ENCODE data around the gene FAM199X. TPM values are rescaled to one million over a fixed set of nuclear protein-coding genes. Genes with fewer than 3 reads are reported as not detected.
"Not testable (repeated sequence)": the region's sequence is repeated elsewhere in the genome, so short reads cannot be mapped to it uniquely, and the experiment has no call there.

The FAM199X gene
- total RNA-seq, 2 experiments from 2014 or later, result 13.4 to 14.0 TPM

DNA sequence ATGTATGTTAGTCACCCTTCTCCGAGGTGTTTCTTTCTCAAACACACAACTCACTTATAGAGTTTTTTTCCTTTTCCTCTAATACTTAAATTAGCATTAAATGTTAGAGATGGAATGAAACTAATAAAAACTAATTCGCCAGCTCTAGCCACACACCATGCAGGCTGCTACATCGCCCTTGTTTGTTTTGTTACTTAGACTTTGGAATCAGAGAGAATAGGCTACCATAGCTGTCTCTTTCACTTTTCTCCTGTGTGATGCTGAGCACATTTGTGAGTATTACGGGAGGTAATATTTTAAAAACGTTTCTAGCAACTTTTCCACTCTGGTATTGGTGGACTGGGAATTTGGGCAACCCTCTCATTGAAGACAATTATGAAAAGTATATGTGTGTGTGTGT, 44.9 kb downstream of the FAM199X start:
- peaks cover 6% of the 10 kb centered on the region for H3K27me3 Mint-ChIP-seq
- H3K4me1 Mint-ChIP-seq, result no peaks in the 10 kb centered on the region
- no peaks in the 10 kb centered on the region for H3K36me3 Mint-ChIP-seq
- H3K4me3 Mint-ChIP-seq, result no peak overlapping the region
- POLR2A ChIA-PET, result no interaction called here
- no peak overlapping the region for H3K27ac Mint-ChIP-seq
- DNase-seq (no peak), ATAC-seq (ENCODE audit: low read depth) (no peak)
- no peaks in the 10 kb centered on the region for H3K9me3 Mint-ChIP-seq

DNA sequence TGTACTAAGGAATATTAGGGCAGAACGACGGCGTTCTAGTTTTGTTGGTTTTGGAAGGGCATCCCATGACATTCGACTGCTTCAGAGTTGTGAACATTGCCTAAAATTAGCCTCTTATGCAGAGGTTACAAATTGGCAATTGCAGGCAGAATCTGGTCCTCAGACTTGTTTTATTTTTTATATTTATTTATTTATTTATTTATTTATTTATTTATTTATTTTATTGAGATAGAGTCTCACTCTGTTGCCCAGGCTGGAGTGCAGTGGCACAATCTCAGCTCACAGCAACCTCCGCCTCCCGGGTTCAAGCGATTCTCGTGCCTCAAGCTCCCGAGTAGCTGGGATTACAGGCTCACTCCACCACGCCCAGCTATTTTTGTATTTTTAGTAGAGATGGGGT, 63.8 kb downstream of the FAM199X start:
- H3K4me3 Mint-ChIP-seq; H3K36me3 Mint-ChIP-seq; H3K27me3 Mint-ChIP-seq; POLR2A ChIA-PET; H3K9me3 Mint-ChIP-seq; ATAC-seq (ENCODE audit: low read depth); H3K4me1 Mint-ChIP-seq; H3K27ac Mint-ChIP-seq; DNase-seq: not testable (repeated sequence)

Other genes with a start within 250 kb of the FAM199X start
- 10 to 100 TPM; 10.1 to 10.4 TPM for gene TMSB15B, start 203.8 kb upstream of the FAM199X start, total RNA-seq
- not detected for gene H2BW1, start 152.7 kb upstream of the FAM199X start, total RNA-seq
- not detected for gene H2BW2, start 126.5 kb upstream of the FAM199X start, total RNA-seq
- gene TMSB15C, start 90.2 kb upstream of the FAM199X start, total RNA-seq, result 1 to 10 TPM; 4.3 to 5.1 TPM
- gene ZCCHC18, start 53.9 kb upstream of the FAM199X start, total RNA-seq, result 10 to 100 TPM in 1 of 2 experiments, 1 to 10 TPM in 1; 8.8 to 13.5 TPM
- 10 to 100 TPM; 13.9 to 15.0 TPM for gene SLC25A53, start 9.4 kb upstream of the FAM199X start, total RNA-seq
- not detected for gene ESX1, start 88.5 kb downstream of the FAM199X start, total RNA-seq